ENCODE measurements around the gene MAG.
A peak's percentile ranks its signal among the peaks of the same experiment; 100 is the strongest.
"Not testable (repeated sequence)": the region's sequence is repeated elsewhere in the genome, so short reads cannot be mapped to it uniquely, and the experiment has no call there.

Gene MAG

GRCh38 chr19:35357867-35358573, 66.1 kb downstream of the MAG start, which contains the start of gene FFAR3:
TSS of gene FFAR3 (plus strand) at chr19:35358460. CDS start at chr19:35358891, 431 bp downstream.
- DNase-seq (ENCODE audit: low spot score) = peak; percentile 5
- TF ChIP-seq CTCF (IDR thresholded peaks at IDR 0.05; ENCODE audit: borderline replicate concordance, control extremely low read depth, extremely low read depth, insufficient read depth, missing control alignments) = no peak
- in situ Hi-C loops (cut with MboI; ENCODE audit: low sequenced_read_pairs, unreplicated experiment) = loop anchor here (10.0 kb wide), 2 partner anchors 107 to 137 kb away; partner anchors contain the start of gene KRTDAP

GRCh38 chr19:35358834-35359233, 66.9 kb downstream of the MAG start:
- not testable (repeated sequence) for DNase-seq (ENCODE audit: low spot score)
- in situ Hi-C loops (cut with MboI; ENCODE audit: low sequenced_read_pairs, unreplicated experiment) = loop anchor here (10.0 kb wide), 2 partner anchors 106 to 136 kb away; partner anchors contain the start of gene KRTDAP

GRCh38 chr19:35359395-35359794, 67.4 kb downstream of the MAG start:
- DNase-seq (ENCODE audit: low spot score) = not testable (repeated sequence)
- in situ Hi-C loops (cut with MboI; ENCODE audit: low sequenced_read_pairs, unreplicated experiment) = loop anchor here (10.0 kb wide), 2 partner anchors 105 to 135 kb away; partner anchors contain the start of gene KRTDAP

- DNase-seq (ENCODE audit: low spot score); in situ Hi-C loops (cut with MboI; ENCODE audit: low sequenced_read_pairs, unreplicated experiment): not testable (repeated sequence)
Observed at GRCh38 chr19:35360081-35360480, 68.1 kb downstream of the MAG start.

GRCh38 chr19:35360880-35361420, 69.0 kb downstream of the MAG start:
- in situ Hi-C loops (cut with MboI; ENCODE audit: low sequenced_read_pairs, unreplicated experiment) = no loop called here
- TF ChIP-seq CTCF (IDR thresholded peaks at IDR 0.05; ENCODE audit: borderline replicate concordance, control extremely low read depth, extremely low read depth, insufficient read depth, missing control alignments) = no peak
- peak; percentile 13 for DNase-seq (ENCODE audit: low spot score)

GRCh38 chr19:35362261-35363000, 70.5 kb downstream of the MAG start:
- no peak for TF ChIP-seq CTCF (IDR thresholded peaks at IDR 0.05; ENCODE audit: borderline replicate concordance, control extremely low read depth, extremely low read depth, insufficient read depth, missing control alignments)
- in situ Hi-C loops (cut with MboI; ENCODE audit: low sequenced_read_pairs, unreplicated experiment) = no loop called here
- DNase-seq (ENCODE audit: low spot score) = peak; percentile 9

GRCh38 chr19:35363001-35363590, 71.1 kb downstream of the MAG start:
- in situ Hi-C loops (cut with MboI; ENCODE audit: low sequenced_read_pairs, unreplicated experiment) = no loop called here
- no peak for DNase-seq (ENCODE audit: low spot score)
- no peak for TF ChIP-seq CTCF (IDR thresholded peaks at IDR 0.05; ENCODE audit: borderline replicate concordance, control extremely low read depth, extremely low read depth, insufficient read depth, missing control alignments)
